Vagina (tissue), 2 donors: Measurements from ENCODE around the gene BBLN. TPM values are rescaled to one million over a fixed set of nuclear protein-coding genes. Genes with fewer than 3 reads are reported as not detected.
"Not testable (repeated sequence)": the region's sequence is repeated elsewhere in the genome, so short reads cannot be mapped to it uniquely, and the experiment has no call there.

Experiments used
- DNase-seq, 2 donors: peaks; one replicate each; pipeline ENCODE4 v3.0.0-alpha.2; 2017; ENCODE audit errors: extremely low spot score in 2 of 2
- H3K27ac ChIP-seq: fragments of 200-600 bp; sonication (generic); one replicate; pipeline ENCODE4 v1.5.1; 2019
- H3K27me3 ChIP-seq: fragments of 200-600 bp; sonication (generic); one replicate; pipeline ENCODE4 v1.5.1; 2019
- H3K36me3 ChIP-seq, 2 donors: fragments of 200-600 bp; sonication (generic); one replicate each; pipeline ENCODE4 v1.5.1; 2017 to 2019
- H3K4me1 ChIP-seq: fragments of 200-600 bp; sonication (generic); one replicate; pipeline ENCODE4 v1.5.1; 2019
- H3K4me3 ChIP-seq, 2 donors: fragments of 200-600 bp; sonication (generic); 1 replicate in 1 of 2; 2 replicates in 1 of 2; pipeline ENCODE4 v1.5.1; 2016 to 2019
- H3K9me3 ChIP-seq: fragments of 200-600 bp; sonication (generic); one replicate; pipeline ENCODE4 v1.5.1; 2019
- POLR2A ChIP-seq, 2 donors: fragments of 450-650 bp; IDR thresholded peaks; one replicate each; pipeline ENCODE4 v1.6.1; 2017; ENCODE audit warnings: antibody characterized with exemption in 2 of 2, mild to moderate bottlenecking in 2 of 2, moderate library complexity in 2 of 2
- POLR2AphosphoS5 ChIP-seq, 2 donors: sonication (generic); formaldehyde crosslinking; IDR thresholded peaks; one replicate each; pipeline ENCODE4 v1.9.0; 2017; ENCODE audit warnings: antibody characterized with exemption in 2 of 2, mild to moderate bottlenecking in 2 of 2, low read depth in 1 of 2; ENCODE audit not compliant: insufficient read depth in 1 of 2
- intact Hi-C: fragments of 100-400 bp; cut with DNase I; formaldehyde crosslinking; loops from one replicate; pipeline ENCODE4 v1.15.1; 2023
- total RNA-seq: library from RNA; depleted of rRNA; stranded (reverse); fragments of >200 nt; gene quantifications from one replicate; pipeline ENCODE4 v1.2.3, GENCODE V29; 2016
- TF ChIP-seq, protein P1 (sequence below), 3 experiments: fragments of 450-650 bp in 2 of 3; fragments of 200-600 bp in 1 of 3; sonication (generic) in 1 of 3; IDR thresholded peaks; one replicate each; pipeline ENCODE4 v1.5.1; 2017 to 2019; ENCODE audit warnings: antibody characterized with exemption in 3 of 3, mild to moderate bottlenecking in 2 of 3, moderate library complexity in 2 of 3

Gene BBLN
- 134 TPM for total RNA-seq

- intact Hi-C loops, result no loop called here
- Histone ChIP-seq H3K27me3 (no peaks in the 10 kb centered on the region), H3K4me1 (peaks cover 27% of the 10 kb centered on the region), H3K36me3 (peaks cover 0 to 25% of the 10 kb centered on the region in 2 donors), H3K4me3 (peak within 1 kb of the TSS; percentile 59 to 66), H3K9me3 (no peaks in the 10 kb centered on the region), H3K27ac (peak within 1 kb of the TSS; percentile 68)
- DNase-seq, result peak in 1 of 2 donors; percentile 96
- TF ChIP-seq, protein P1, sequence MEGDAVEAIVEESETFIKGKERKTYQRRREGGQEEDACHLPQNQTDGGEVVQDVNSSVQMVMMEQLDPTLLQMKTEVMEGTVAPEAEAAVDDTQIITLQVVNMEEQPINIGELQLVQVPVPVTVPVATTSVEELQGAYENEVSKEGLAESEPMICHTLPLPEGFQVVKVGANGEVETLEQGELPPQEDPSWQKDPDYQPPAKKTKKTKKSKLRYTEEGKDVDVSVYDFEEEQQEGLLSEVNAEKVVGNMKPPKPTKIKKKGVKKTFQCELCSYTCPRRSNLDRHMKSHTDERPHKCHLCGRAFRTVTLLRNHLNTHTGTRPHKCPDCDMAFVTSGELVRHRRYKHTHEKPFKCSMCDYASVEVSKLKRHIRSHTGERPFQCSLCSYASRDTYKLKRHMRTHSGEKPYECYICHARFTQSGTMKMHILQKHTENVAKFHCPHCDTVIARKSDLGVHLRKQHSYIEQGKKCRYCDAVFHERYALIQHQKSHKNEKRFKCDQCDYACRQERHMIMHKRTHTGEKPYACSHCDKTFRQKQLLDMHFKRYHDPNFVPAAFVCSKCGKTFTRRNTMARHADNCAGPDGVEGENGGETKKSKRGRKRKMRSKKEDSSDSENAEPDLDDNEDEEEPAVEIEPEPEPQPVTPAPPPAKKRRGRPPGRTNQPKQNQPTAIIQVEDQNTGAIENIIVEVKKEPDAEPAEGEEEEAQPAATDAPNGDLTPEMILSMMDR (IDR thresholded peaks at IDR 0.05), result no peak
- peak; percentile 72 to 80 for TF ChIP-seq POLR2AphosphoS5 (IDR thresholded peaks at IDR 0.05; ENCODE audit: insufficient read depth in 1 of 2, low read depth in 1 of 2)
- TF ChIP-seq POLR2A (IDR thresholded peaks at IDR 0.05), result peak in 1 of 2 donors; percentile 39
Observed at GRCh38 chr9:128159784-128160602, at the start of gene BBLN. TSS of gene BBLN (plus strand) at chr9:128160265. CDS start at chr9:128160408, 143 bp downstream.

DNA sequence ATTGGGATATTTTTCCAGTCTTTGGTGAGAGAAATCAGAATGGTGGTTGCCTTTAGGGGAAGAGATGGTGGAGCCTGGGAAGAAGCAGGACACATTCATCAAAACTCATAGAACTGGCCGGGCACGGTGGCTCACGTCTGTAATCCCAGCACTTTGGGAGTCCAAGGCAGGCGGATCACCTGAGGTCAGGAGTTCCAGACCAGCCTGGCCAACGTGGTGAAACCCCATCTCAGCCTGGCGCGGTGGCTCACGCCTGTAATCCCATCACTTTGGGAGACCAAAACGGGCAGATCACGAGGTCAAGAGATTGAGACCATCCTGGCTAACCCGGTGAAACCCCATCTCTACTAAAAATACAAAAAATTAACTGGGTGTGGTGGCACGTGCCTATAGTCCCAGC lies 48.3 kb upstream of the BBLN start:
- DNase-seq, H3K9me3 ChIP-seq, H3K27ac ChIP-seq, intact Hi-C loops, H3K4me3 ChIP-seq, H3K27me3 ChIP-seq, H3K4me1 ChIP-seq: not testable (repeated sequence)
- H3K36me3 ChIP-seq, result peaks cover 4 to 25% of the 10 kb centered on the region in 2 donors

- Histone ChIP-seq H3K27ac (no peak overlapping the region), H3K4me1 (peaks cover 10% of the 10 kb centered on the region), H3K4me3 (no peak overlapping the region), H3K36me3 (peaks cover 0 to 5% of the 10 kb centered on the region in 2 donors), H3K27me3 (no peaks in the 10 kb centered on the region), H3K9me3 (no peaks in the 10 kb centered on the region)
- DNase-seq, result no peak
- TF ChIP-seq POLR2AphosphoS5 (IDR thresholded peaks at IDR 0.05; ENCODE audit: insufficient read depth in 1 of 2, low read depth in 1 of 2) (no peak), POLR2A (IDR thresholded peaks at IDR 0.05) (no peak)
- TF ChIP-seq, protein P1 (IDR thresholded peaks at IDR 0.05), result no peak
- intact Hi-C loops, result no loop called here
Observed at GRCh38 chr9:128113526-128114325, 46.3 kb upstream of the BBLN start.

DNA sequence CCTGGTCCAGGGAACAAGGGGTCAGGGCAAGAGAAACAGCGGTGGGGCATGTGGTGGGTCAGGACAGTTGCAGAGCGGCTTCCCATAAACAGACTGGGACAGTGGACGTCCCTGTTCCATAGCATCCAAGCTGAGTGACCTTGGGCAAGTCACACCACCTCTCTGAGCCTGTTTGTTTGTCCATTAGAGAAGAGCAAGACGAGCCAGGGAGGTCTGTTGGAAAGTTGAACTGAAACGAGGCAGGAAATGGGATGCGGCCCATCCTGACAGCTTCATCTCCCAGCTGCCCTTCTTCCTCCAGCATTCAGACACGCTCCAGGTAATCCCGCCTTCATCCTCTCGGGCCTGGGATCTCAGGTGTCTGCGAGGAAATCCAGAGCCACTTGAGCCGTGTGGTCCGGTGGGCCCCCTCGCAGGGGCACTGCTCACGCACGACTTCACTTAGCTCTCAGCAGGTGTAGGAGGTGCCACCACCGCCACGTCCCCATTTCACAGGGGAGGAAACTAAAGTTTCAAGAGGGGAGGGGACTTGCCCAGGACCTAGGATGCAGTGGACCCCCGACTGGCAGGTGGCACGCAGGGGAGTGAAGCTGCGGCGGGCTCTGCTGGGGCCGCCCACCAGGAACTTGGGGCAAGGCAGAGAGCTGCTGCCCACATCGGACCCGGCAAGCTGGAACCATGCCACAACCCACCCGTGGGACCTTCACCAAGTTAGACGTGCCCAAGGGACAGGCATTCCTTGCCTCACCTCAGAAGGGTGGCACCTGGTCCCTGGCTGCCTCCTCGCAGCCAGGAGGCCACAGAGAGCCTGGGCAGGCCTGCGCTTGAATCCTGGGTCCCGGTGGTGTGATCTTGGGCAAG lies 45.5 kb upstream of the BBLN start:
- no peak for DNase-seq

DNA sequence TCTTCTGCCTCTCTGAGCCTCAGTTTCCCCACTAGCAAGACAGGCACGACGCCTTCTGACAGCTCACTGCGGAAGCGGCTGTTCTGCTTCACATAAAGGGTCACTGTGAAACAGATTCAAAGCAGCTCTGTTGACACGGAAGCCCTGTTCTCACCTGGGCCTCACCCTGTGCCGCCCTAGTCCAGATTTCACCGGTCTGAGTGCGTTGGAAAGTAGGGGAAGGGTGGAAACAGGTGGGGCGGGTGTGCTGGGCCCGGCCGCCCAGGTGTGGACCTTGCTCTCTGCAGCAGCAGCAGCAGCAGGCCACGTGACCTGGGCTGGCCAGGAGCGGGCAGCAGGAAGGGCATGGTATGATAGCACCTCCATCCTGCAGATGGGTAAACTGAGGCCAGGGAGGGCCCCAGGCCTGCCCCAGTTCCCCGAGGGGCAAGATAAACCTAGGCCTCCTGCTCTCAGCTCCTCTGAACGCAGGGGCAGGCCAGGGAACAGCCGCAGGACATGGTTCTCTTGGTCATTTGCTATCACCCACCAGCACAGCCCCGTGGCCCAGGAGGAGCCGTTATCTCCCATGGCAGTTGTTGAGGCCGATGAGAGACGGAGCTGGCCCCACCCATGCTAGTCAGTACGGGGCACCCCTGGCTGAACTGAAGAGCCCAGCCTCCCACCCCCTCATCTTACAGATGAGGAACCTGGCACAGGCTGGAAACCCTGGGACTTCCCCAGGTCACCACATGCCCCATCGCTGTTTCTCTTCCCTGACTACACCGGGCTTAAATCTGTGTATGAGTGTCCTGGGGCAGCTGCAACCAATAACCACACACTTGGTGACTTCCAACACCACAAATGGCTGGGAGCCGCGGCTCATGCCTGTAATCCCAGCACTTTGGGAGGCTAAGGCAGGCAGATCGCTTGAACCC lies 44.6 kb upstream of the BBLN start:
- Histone ChIP-seq H3K9me3 (no peaks in the 10 kb centered on the region), H3K4me3 (no peak overlapping the region), H3K27me3 (no peaks in the 10 kb centered on the region), H3K4me1 (peaks cover 9% of the 10 kb centered on the region), H3K36me3 (no peaks in the 10 kb centered on the region), H3K27ac (no peak overlapping the region)
- TF ChIP-seq, protein P1 (IDR thresholded peaks at IDR 0.05), result no peak
- TF ChIP-seq POLR2AphosphoS5 (IDR thresholded peaks at IDR 0.05; ENCODE audit: insufficient read depth in 1 of 2, low read depth in 1 of 2) (no peak), POLR2A (IDR thresholded peaks at IDR 0.05) (no peak)
- intact Hi-C loops, result loop anchor here (5.0 kb wide), 2 partner anchors 73 to 173 kb away; no protein-coding TSS in a partner anchor
- DNase-seq, result no peak

More for the DNA sequence above, 45.5 kb upstream of the BBLN start:
- H3K4me1 ChIP-seq, result peaks cover 10% of the 10 kb centered on the region
- intact Hi-C loops, result loop anchor here (5.0 kb wide), 2 partner anchors 72 to 172 kb away; no protein-coding TSS in a partner anchor
- H3K4me3 ChIP-seq, result no peak overlapping the region
- H3K36me3 ChIP-seq, result no peaks in the 10 kb centered on the region
- no peaks in the 10 kb centered on the region for H3K9me3 ChIP-seq
- TF ChIP-seq POLR2A (IDR thresholded peaks at IDR 0.05) (no peak), POLR2AphosphoS5 (IDR thresholded peaks at IDR 0.05; ENCODE audit: insufficient read depth in 1 of 2, low read depth in 1 of 2) (no peak)
- no peaks in the 10 kb centered on the region for H3K27me3 ChIP-seq
- H3K27ac ChIP-seq, result no peak overlapping the region
